Measurements from ENCODE around the gene FLVCR2.
A peak's percentile ranks its signal among the peaks of the same experiment; 100 is the strongest.

The FLVCR2 gene

DNA sequence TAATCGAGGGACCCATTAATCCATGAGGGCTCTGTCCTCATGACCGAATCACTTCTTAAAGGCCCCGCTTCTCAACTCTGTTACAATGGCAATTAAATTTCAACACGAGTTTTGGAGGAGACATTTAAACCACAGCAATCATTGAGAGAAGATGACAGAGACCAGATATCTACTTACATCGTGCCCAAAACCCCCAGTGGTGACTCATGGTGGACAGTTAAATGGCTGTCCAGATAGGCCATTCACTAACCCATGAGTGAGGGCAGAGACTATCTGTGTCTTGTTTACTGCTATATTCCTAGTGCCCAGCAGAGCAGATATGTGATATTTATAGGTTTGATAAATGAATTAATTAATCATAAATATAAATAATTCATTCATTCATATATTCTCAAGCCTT is 20.0 kb upstream of the FLVCR2 start:
- no peak for DNase-seq

- DNase-seq = no peak
Observed at GRCh38 chr14:75559045-75559444, 19.4 kb upstream of the FLVCR2 start.

GRCh38 chr14:75559451-75560222 is 18.8 kb upstream of the FLVCR2 start:
- no peak for DNase-seq

- peak; percentile 7 for DNase-seq
Observed at GRCh38 chr14:75561013-75561432, 17.4 kb upstream of the FLVCR2 start.

DNA sequence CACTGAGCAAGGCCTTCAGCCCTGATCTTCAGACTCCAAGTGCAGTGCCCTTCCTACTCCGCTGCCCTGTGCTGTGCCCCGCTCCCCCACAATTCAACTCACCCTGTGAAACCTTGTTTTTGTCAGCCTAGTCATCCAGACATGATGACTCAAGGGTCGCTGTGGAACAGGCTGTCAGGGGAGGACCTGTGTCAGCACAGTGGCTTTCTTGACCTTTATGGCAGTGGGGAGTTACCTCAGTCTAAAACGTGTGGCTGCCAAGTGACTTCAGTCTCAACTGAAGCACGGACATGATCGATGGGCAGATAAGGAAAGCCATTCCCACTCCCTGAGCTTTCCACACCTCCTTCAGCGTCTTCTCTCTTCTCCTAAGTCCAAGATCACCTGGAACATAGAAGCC is 16.3 kb upstream of the FLVCR2 start:
- no peak for DNase-seq

DNA sequence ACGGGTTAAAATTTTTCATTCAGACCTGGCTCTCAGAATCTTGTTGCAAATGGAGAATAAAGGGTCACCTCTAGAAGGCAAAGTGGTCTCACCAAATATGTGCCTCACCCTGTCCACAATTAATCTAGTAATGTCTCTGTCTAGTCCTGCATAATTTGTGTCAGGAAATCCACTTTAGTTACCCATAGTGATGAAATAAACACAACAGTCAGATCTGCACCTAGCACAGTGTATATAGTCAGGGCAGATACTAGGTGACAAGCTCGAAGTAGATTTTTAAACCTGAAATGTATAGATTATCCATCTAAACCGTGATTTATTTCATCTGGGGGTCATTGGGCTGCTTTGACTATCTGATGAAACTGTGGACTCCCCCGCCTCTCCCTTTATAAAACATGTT is 15.9 kb upstream of the FLVCR2 start:
- DNase-seq = no peak

DNA sequence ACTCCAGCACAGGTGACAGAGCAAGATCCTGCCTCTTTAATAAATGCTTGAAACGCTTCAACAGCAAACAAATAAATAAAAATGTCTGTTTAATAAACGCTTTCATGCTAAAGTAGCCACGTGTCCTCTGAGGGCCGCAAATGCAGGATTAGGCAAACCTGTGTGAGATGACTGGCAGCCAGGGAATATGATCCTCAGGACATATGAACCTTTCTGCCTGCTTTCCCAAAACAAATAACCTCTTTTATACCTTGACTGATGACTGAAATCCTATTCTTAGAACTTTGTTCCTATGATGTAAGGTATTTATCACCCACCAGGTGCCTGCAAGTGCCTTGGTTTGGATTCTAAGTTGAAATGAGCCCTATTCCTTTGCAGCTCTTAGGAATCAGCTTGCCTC is 14.5 kb upstream of the FLVCR2 start:
- DNase-seq = no peak

- no peak for DNase-seq
Observed at GRCh38 chr14:75565056-75565455, 13.4 kb upstream of the FLVCR2 start.

DNA sequence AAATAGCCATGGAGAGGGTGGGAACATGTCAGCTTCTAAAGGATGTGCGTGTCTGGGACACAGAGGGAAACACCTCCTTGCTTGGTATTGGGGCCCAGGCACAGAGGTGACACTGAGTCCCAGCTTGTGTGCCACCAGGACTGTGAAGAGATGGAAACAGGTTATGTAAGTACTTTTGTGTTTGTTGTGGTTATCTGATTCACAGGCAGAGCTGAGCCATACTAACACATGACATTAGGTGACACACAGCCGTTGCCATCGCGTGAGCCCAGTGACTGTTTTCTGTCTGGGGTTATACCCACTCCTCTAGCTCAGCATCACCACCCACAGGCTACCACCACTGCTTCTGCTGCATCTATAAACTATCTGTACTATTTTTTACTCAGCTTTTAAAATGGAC is 12.1 kb upstream of the FLVCR2 start:
- no peak for DNase-seq

GRCh38 chr14:75566752-75567151 is 11.7 kb upstream of the FLVCR2 start:
- no peak for DNase-seq

GRCh38 chr14:75568140-75568539 is 10.3 kb upstream of the FLVCR2 start:
- DNase-seq = no peak

DNA sequence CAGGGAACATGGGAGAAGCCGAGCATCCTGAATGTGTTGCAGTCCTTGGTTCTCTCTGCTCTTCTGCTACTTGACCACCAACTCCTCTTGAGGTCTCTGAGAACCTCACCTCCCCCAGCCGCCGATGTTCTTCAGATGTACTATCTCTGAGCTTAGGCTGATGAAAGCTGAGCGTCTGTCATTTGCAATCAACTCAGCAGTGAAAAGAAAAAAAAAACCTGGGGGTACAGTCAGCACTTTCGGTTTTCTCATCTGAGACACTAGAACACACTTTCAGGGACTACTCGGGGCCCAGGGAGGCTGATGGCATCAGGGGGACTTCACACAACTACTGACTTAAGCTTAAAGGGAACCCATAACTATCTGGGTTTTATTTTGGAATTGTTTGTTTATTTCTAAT is 9.6 kb upstream of the FLVCR2 start:
- no peak for DNase-seq

DNA sequence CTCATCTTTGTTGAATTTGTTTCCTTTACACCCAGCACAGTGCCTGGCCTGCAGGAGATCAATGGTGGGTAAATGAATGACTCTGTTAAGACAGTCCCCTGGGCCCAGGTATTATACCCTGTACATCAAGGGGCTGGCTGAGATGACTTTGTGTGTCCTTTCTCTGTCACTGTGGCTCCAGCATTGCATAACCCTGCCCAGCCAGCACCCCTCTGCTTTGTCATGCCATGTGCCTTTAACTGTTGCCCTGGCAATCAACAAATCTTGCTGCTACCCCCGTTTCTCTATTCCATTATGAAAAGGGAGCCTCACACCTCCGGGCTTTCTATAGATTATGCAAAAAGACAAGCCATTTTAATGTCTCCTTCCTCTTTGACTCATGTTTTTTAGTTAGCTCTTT is 7.6 kb upstream of the FLVCR2 start:
- no peak for DNase-seq

DNA sequence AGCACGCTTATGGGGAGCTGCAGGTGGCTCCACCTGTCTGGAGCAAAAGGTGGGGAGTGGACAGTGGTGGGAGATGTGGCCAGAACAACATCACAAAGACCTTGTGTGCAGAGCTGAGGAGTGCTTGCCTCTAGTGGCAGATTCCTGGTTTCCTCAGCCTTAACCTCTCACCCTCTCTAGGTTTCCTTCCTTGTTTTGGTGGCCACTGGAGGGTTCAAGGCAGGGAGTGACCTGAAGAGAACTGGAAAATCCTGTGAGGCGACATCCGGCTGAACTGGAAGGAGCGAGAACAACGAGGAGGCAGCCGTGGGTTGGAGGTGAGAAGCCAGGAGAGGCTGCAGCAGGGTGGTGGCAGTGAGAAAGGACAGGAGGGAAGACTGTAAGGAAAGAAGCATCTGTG is 6.3 kb upstream of the FLVCR2 start:
- DNase-seq = no peak

- DNase-seq = no peak
Observed at GRCh38 chr14:75577090-75577489, 1.3 kb upstream of the FLVCR2 start.

GRCh38 chr14:75577729-75578101 is 705 bp upstream of the FLVCR2 start:
- peak; percentile 44 for DNase-seq

DNA sequence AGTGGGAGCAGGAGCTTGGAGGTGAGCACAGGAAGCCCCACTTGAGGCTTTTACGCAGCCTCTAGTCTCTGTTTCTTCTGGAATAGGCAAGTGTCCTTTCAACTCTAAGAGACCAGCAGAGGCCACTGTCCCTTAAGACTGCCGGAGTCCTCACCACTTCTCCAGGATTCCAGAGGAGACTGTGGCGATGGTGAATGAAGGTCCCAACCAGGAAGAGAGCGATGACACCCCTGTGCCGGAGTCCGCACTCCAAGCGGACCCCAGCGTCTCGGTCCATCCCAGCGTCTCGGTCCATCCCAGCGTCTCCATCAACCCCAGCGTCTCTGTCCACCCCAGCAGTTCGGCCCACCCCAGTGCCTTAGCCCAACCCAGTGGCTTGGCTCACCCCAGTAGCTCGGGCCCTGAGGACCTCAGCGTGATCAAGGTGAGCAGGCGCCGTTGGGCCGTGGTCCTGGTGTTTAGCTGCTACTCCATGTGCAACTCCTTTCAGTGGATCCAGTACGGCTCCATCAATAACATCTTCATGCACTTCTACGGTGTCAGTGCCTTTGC is 442 bp downstream of the FLVCR2 start:
- no peak for DNase-seq

DNA sequence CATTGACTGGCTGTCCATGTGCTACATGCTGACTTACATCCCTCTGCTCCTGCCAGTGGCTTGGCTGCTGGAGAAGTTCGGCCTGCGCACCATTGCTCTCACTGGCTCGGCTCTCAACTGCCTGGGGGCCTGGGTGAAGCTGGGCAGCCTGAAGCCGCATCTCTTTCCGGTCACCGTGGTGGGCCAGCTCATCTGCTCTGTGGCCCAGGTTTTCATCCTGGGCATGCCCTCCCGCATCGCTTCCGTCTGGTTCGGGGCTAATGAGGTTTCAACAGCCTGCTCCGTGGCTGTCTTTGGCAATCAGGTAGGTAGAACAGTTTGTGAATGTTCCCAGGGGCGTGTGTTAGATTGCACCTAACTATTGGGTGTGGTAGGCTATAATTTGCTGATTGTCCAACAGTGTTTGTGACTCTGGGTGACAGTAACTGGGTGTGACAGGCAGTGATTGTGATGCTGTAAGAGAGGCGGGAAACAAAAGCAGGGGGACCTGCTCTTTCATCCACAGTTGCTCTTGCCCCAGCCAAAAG is 981 bp downstream of the FLVCR2 start:
- DNase-seq = no peak

DNA sequence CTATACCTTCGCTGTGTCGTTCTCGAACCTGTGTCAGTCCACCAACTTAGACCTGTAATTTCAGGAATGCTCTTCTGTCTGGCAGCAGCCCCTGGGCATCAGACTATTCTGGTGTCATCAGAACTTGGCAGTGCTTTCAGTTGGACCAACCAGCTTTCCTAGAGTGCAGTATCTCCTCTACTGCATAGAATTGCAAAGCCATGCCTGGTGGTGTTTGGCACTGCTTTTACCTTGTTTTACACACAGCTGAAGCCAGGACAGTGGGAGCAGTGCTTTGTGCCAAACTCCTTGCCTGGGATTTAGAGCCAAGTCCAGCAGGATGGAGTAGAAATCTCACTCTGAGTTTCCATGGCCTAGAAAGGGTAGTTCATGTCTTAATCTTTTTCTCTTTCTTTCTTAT is 1.5 kb downstream of the FLVCR2 start:
- peak; percentile 6 for DNase-seq

GRCh38 chr14:75587388-75587787 is 9.0 kb downstream of the FLVCR2 start:
- no peak for DNase-seq

- DNase-seq = no peak
Observed at GRCh38 chr14:75589931-75590330, 11.5 kb downstream of the FLVCR2 start.

GRCh38 chr14:75591331-75591946 is 13.0 kb downstream of the FLVCR2 start:
- no peak for DNase-seq

GRCh38 chr14:75591987-75592575 is 13.7 kb downstream of the FLVCR2 start:
- DNase-seq = no peak

- DNase-seq = no peak
Observed at GRCh38 chr14:75595226-75595625, 16.8 kb downstream of the FLVCR2 start.
